SK-N-SH treated with all-trans-retinoic acid at 6 μM for 48 hours (cell line): ENCODE measurements around the gene BMERB1.

ENCODE experiments used
- CSDC2 ChIP-seq: fragments of 250-450 bp; sonication (Bioruptor Pico); IDR thresholded peaks from 2 replicates; pipeline ENCODE4 v1.5.0; 2020; ENCODE audit warnings: mild to moderate bottlenecking, moderate library complexity
- OSR1 ChIP-seq: fragments of 250-450 bp; sonication (Bioruptor Pico); IDR thresholded peaks from 2 replicates; pipeline ENCODE4 v1.8.0; 2022; ENCODE audit warnings: moderate library complexity, mild to moderate bottlenecking, inconsistent platforms
- ZNF565 ChIP-seq: fragments of 450-650 bp; formaldehyde crosslinking; conservative IDR thresholded peaks from 2 replicates; pipeline ENCODE4 v1.5.0; 2020; ENCODE audit warnings: low read depth, mild to moderate bottlenecking, moderate library complexity

- TF ChIP-seq CSDC2 (CRISPR knock-in tag) (no peak), ZNF565 (no peak), OSR1 (CRISPR knock-in tag) (no peak)
Observed at GRCh38 chr16:15434079-15434424, 336 bp upstream of the BMERB1 start.
